ENCODE results near the gene APOBEC3B. TPM values are rescaled to one million over a fixed set of nuclear protein-coding genes. Genes with fewer than 3 reads are reported as not detected.

The APOBEC3B gene
- polyA plus RNA-seq, 1 of the 3 experiments (the other 2 are of a cell fraction) = not detected

- H3K27me3 ChIP-seq (ENCODE audit: insufficient read depth) = no peaks in the 10 kb centered on the region; the same call in 1 of the 2 replicates
- H3K9me3 ChIP-seq = no peaks in the 10 kb centered on the region
- no peaks in the 10 kb centered on the region for H3K36me3 ChIP-seq (replicated peaks in 1 of 2; ENCODE audit: control insufficient read depth in 1 of 2, insufficient read depth in 2 of 2, low read length in 1 of 2)
- TF ChIP-seq FOSL2 (IDR thresholded peaks at IDR 0.05; ENCODE audit: borderline replicate concordance, low read depth) = no peak
- no peak for TF ChIP-seq RCOR1 (IDR thresholded peaks at IDR 0.05; ENCODE audit: low read length)
- TF ChIP-seq FOXM1 (IDR thresholded peaks at IDR 0.05; ENCODE audit: low read depth) = no peak
- TF ChIP-seq MEF2A (IDR thresholded peaks at IDR 0.05; ENCODE audit: borderline replicate concordance, low read depth) = no peak
- no peak for TF ChIP-seq IRF3 (IDR thresholded peaks at IDR 0.05; ENCODE audit: low read depth, low read length)
- TF ChIP-seq EP300 (IDR thresholded peaks at IDR 0.05; ENCODE audit: borderline replicate concordance in 1 of 2, low read depth in 1 of 2, low read length in 1 of 2) = no peak
- TF ChIP-seq PBX3 (IDR thresholded peaks at IDR 0.05) = no peak
- no peak for TF ChIP-seq SMC3 (IDR thresholded peaks at IDR 0.05; ENCODE audit: low read depth, low read length)
- no peak for TF ChIP-seq CHD2 (IDR thresholded peaks at IDR 0.05; ENCODE audit: low read length, partially characterized antibody)
- TF ChIP-seq EZH2phosphoT487 (IDR thresholded peaks at IDR 0.05; ENCODE audit: borderline replicate concordance, low read depth) = no peak
- TF ChIP-seq NFIC (IDR thresholded peaks at IDR 0.05; ENCODE audit: borderline replicate concordance) = no peak
- TF ChIP-seq MXI1 (IDR thresholded peaks at IDR 0.05; ENCODE audit: low read depth, low read length) = no peak
- TF ChIP-seq YY1 (IDR thresholded peaks at IDR 0.05; ENCODE audit: low read depth) = no peak
- TF ChIP-seq GABPA (IDR thresholded peaks at IDR 0.05; ENCODE audit: low read depth) = no peak
- TF ChIP-seq NRF1 (IDR thresholded peaks at IDR 0.05; ENCODE audit: low read depth, low read length) = no peak
- TF ChIP-seq ELF1 (IDR thresholded peaks at IDR 0.05) = no peak
- no peak for TF ChIP-seq GATA2 (CRISPR knock-in tag; IDR thresholded peaks at IDR 0.05)
- no peak for TF ChIP-seq USF1 (IDR thresholded peaks at IDR 0.05; ENCODE audit: borderline replicate concordance, low read depth)
- no peak for TF ChIP-seq CTCF (IDR thresholded peaks at IDR 0.05)
- TF ChIP-seq SIN3A (IDR thresholded peaks at IDR 0.05; ENCODE audit: borderline replicate concordance, low read depth, low read length) = no peak
- no peaks in the 10 kb centered on the region for H3K9me2 ChIP-seq
- no peak overlapping the region for H3K27ac ChIP-seq (ENCODE audit: low read depth in 2 of 2, low read length in 1 of 2)
- no peaks in the 10 kb centered on the region for H4K20me1 ChIP-seq (ENCODE audit: insufficient read depth)
- no peak for DNase-seq
- no peak overlapping the region for H3K9ac ChIP-seq
- H3K4me1 ChIP-seq (ENCODE audit: control insufficient read depth in 1 of 2, insufficient read depth in 2 of 2, low read depth in 1 of 2, low read length in 1 of 2) = no peaks in the 10 kb centered on the region; a peak in 1 of 4 replicates
- H3K4me3 ChIP-seq (ENCODE audit: low read depth in 2 of 2, low read length in 1 of 2) = no peak overlapping the region
- no peak overlapping the region for H2AFZ ChIP-seq (ENCODE audit: low read depth)
- WGBS (ENCODE audit: low lambda C conversion rate) = 73% methylated on average over 13 of the region's 17 CpGs
- no peaks in the 10 kb centered on the region for H3K79me2 ChIP-seq (ENCODE audit: insufficient read depth)
- no peaks in the 10 kb centered on the region for H3F3A ChIP-seq (replicated peaks; ENCODE audit: insufficient read depth)
- ChIA-PET CTCF (no interaction called here), POLR2A (no interaction called here)
- H3K4me2 ChIP-seq = no peak overlapping the region
Observed at GRCh38 chr22:38936562-38936961, 45.6 kb upstream of the APOBEC3B start.
